Retinal pigment epithelial cell (primary cell): ENCODE measurements around the gene PDE4D.

Source experiments
- DNase-seq: peaks from one replicate; pipeline ENCODE4 v3.0.0-alpha.2; 2010; ENCODE audit warnings: low read depth
- H3K4me3 ChIP-seq: 2 replicates; pipeline ENCODE4 v1.5.1; 2011; ENCODE audit warnings: mild to moderate bottlenecking, low read length, control low read depth, moderate library complexity
- CTCF ChIP-seq: conservative IDR thresholded peaks from 2 replicates; pipeline ENCODE4 v1.5.1; 2011; ENCODE audit warnings: low read depth, low read length, control low read depth, inconsistent platforms

PDE4D gene

GRCh38 chr5:59116231-59116865 is 777.2 kb downstream of the PDE4D start:
- no peak for DNase-seq
- no peak overlapping the region for H3K4me3 ChIP-seq
- TF ChIP-seq CTCF = no peak

- H3K4me3 ChIP-seq = no peak overlapping the region
- DNase-seq = no peak
- no peak for TF ChIP-seq CTCF
Measured at GRCh38 chr5:59115345-59115744, 778.2 kb downstream of the PDE4D start.

- no peak for DNase-seq
- TF ChIP-seq CTCF = no peak
- no peak overlapping the region for H3K4me3 ChIP-seq
Measured at GRCh38 chr5:59109383-59109782, 784.1 kb downstream of the PDE4D start.

- no peak overlapping the region for H3K4me3 ChIP-seq
- TF ChIP-seq CTCF = no peak
- DNase-seq = peak; percentile 87
Measured at GRCh38 chr5:59107692-59108091, 785.8 kb downstream of the PDE4D start.

GRCh38 chr5:59104400-59105127 is 789.0 kb downstream of the PDE4D start:
- DNase-seq = no peak
- TF ChIP-seq CTCF = no peak
- no peak overlapping the region for H3K4me3 ChIP-seq

GRCh38 chr5:59103303-59103702 is 790.2 kb downstream of the PDE4D start:
- TF ChIP-seq CTCF = no peak
- no peak for DNase-seq

GRCh38 chr5:59102437-59102836 is 791.1 kb downstream of the PDE4D start:
- TF ChIP-seq CTCF = no peak
- DNase-seq = no peak
- no peak overlapping the region for H3K4me3 ChIP-seq

More at GRCh38 chr5:59103303-59103702, 790.2 kb downstream of the PDE4D start:
- no peak overlapping the region for H3K4me3 ChIP-seq
